Ovary (tissue), 3 donors: ENCODE data around the gene KLHL42.

Source experiments
- POLR2A ChIP-seq: fragments of 450-650 bp; IDR thresholded peaks from one replicate; pipeline ENCODE4 v1.6.1; 2017; ENCODE audit warnings: antibody characterized with exemption, mild to moderate bottlenecking, moderate library complexity
- TF ChIP-seq, protein P1 (sequence below), 3 donors: fragments of 450-650 bp in 2 of 3; fragments of 200-600 bp in 1 of 3; IDR thresholded peaks; one replicate each; pipeline versions ENCODE4 v1.5.1 to v1.8.0; 2016 to 2022; ENCODE audit warnings: antibody characterized with exemption in 3 of 3, mild to moderate bottlenecking in 1 of 3
- donor health status: DM: no; HTN: no; CAD: no.

GRCh38 chr12:27840229-27840999 is 60.4 kb downstream of the KLHL42 start:
- TF ChIP-seq, protein P1, sequence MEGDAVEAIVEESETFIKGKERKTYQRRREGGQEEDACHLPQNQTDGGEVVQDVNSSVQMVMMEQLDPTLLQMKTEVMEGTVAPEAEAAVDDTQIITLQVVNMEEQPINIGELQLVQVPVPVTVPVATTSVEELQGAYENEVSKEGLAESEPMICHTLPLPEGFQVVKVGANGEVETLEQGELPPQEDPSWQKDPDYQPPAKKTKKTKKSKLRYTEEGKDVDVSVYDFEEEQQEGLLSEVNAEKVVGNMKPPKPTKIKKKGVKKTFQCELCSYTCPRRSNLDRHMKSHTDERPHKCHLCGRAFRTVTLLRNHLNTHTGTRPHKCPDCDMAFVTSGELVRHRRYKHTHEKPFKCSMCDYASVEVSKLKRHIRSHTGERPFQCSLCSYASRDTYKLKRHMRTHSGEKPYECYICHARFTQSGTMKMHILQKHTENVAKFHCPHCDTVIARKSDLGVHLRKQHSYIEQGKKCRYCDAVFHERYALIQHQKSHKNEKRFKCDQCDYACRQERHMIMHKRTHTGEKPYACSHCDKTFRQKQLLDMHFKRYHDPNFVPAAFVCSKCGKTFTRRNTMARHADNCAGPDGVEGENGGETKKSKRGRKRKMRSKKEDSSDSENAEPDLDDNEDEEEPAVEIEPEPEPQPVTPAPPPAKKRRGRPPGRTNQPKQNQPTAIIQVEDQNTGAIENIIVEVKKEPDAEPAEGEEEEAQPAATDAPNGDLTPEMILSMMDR (IDR thresholded peaks at IDR 0.05): no peak
- no peak for TF ChIP-seq POLR2A
